Panc1 (cell line): ENCODE results near the gene CNTRL. TPM values are rescaled to one million over a fixed set of nuclear protein-coding genes. Genes with fewer than 3 reads are reported as not detected.

ENCODE experiments used
- ATAC-seq: fragments of 200-7000 bp; cut with Tn5 transposase; 2 replicates; pipeline ENCODE4 v1.9.1; 2020; ENCODE audit warnings: mild to moderate bottlenecking, moderate library complexity
- BruUV-seq: library from RNA; stranded (reverse); fragments of 400-500 nt; replicated peaks from 2 replicates; lab custom pipeline; 2021; lab: Mats Ljungman, UMichigan
- CTCF ChIA-PET: fragments of 300-600 bp; sonication (Branson Sonifier 250); formaldehyde crosslinking; loops from one replicate; lab custom pipeline; 2022; ENCODE audit warnings: antibody characterized with exemption; lab: Charles Lee
- POLR2A ChIA-PET: fragments of 300-600 bp; sonication (Branson Sonifier 250); formaldehyde crosslinking; loops from one replicate; lab custom pipeline; 2022; ENCODE audit warnings: antibody characterized with exemption; lab: Charles Lee
- DNase-seq: peaks from one replicate; pipeline ENCODE4 v3.0.0-alpha.2; 2010; ENCODE audit warnings: low read depth, low spot score
- H3K27ac ChIP-seq: 2 replicates; pipeline ENCODE4 v1.5.1; 2011; ENCODE audit warnings: mild to moderate bottlenecking, low read length, inconsistent platforms
- H3K27me3 ChIP-seq: fragments of 200-500 bp; sonication (Bioruptor generic); 2 replicates; pipeline ENCODE4 v1.6.0; 2014; ENCODE audit warnings: low read length, inconsistent platforms; ENCODE audit not compliant: control insufficient read depth, insufficient read depth
- H3K36me3 ChIP-seq: fragments of 200-500 bp; sonication (Bioruptor generic); 2 replicates; pipeline ENCODE4 v1.5.1; 2014; ENCODE audit warnings: inconsistent platforms, mild to moderate bottlenecking, low read length, moderate library complexity; ENCODE audit not compliant: control insufficient read depth, insufficient read depth
- H3K4me1 ChIP-seq: 2 replicates; pipeline ENCODE4 v1.5.1; 2011; ENCODE audit warnings: inconsistent platforms, mild to moderate bottlenecking, low read length, moderate library complexity; ENCODE audit not compliant: control insufficient read depth, insufficient read depth
- H3K4me3 ChIP-seq, 2 experiments: 2 replicates each; pipeline ENCODE4 v1.5.1; 2011 to 2012; ENCODE audit warnings: low read depth in 2 of 2, low read length in 2 of 2, mild to moderate bottlenecking in 2 of 2, inconsistent platforms in 1 of 2, moderate library complexity in 1 of 2
- H3K9me3 ChIP-seq: fragments of 200-500 bp; sonication (Bioruptor generic); 2 replicates; pipeline ENCODE4 v1.5.1; 2014; ENCODE audit warnings: low read depth, mild to moderate bottlenecking, inconsistent platforms, low read length, moderate library complexity; ENCODE audit not compliant: control insufficient read depth, insufficient read depth
- CTCF ChIP-seq: fragments of 450-650 bp; IDR thresholded peaks from 2 replicates; pipeline ENCODE4 v1.5.1; 2017; ENCODE audit warnings: mild to moderate bottlenecking
- POLR2AphosphoS5 ChIP-seq: IDR thresholded peaks from 2 replicates; pipeline ENCODE4 v1.6.1; 2012; ENCODE audit warnings: mild to moderate bottlenecking, low read depth, low read length, moderate library complexity
- REST ChIP-seq, 2 experiments: IDR thresholded peaks; 2 replicates each; pipeline ENCODE4 v1.6.1; 2011 to 2012; ENCODE audit warnings: low read depth in 2 of 2, control low read depth in 1 of 2, low read length in 1 of 2, mild to moderate bottlenecking in 1 of 2, moderate library complexity in 1 of 2; ENCODE audit not compliant: insufficient read depth in 1 of 2
- SIN3A ChIP-seq: IDR thresholded peaks from 2 replicates; pipeline ENCODE4 v1.6.1; 2012; ENCODE audit warnings: low read depth, mild to moderate bottlenecking, low read length, moderate library complexity, borderline replicate concordance; ENCODE audit not compliant: insufficient read depth
- TCF7L2 ChIP-seq: IDR thresholded peaks from 2 replicates; pipeline ENCODE4 v1.6.1; 2011; ENCODE audit warnings: mild to moderate bottlenecking, low read depth, low read length, inconsistent platforms
- in situ Hi-C: cut with HindIII; loops from 2 replicates; pipeline ENCODE4 v1.10.0; 2016; ENCODE audit warnings: low sequenced_read_pairs, low pct_unique_long_range_greater_than_20kb
- intact Hi-C: fragments of 100-400 bp; cut with micrococcal nuclease; formaldehyde crosslinking; loops from one replicate; pipeline ENCODE4 v1.10.0; 2022; ENCODE audit not compliant: unreplicated experiment
- total RNA-seq: library from RNA; stranded (reverse); gene quantifications from one replicate; pipeline ENCODE4 v1.2.1, GENCODE V29; 2021; ENCODE audit not compliant: unreplicated experiment

CNTRL gene
- total RNA-seq, 1 experiment from 2014 or later, result 11.5 TPM

- POLR2A ChIA-PET, result interaction anchor here (0.7 kb wide), 1 partner anchor 8 kb away, joined by 5 read pairs; no protein-coding TSS in a partner anchor
- Histone ChIP-seq H3K4me3 (peak overlapping the region; percentile 68 to 85), H3K36me3 (no peaks in the 10 kb centered on the region; the same call in 1 of the 2 replicates), H3K4me1 (peaks cover 3% of the 10 kb centered on the region; the same call in 1 of the 2 replicates), H3K27ac (peak overlapping the region; percentile 91), H3K27me3 (no peaks in the 10 kb centered on the region), H3K9me3 (no peaks in the 10 kb centered on the region)
- TSS peak; percentile 87 for BruUV-seq
- CTCF ChIA-PET, result interaction anchor here (0.7 kb wide), 1 partner anchor 51 kb away, joined by 4 read pairs; no protein-coding TSS in a partner anchor
- no peak for ATAC-seq
- TF ChIP-seq REST (IDR thresholded peaks at IDR 0.05; ENCODE audit: insufficient read depth in 1 of 2, low read depth in 2 of 2, low read length in 1 of 2) (no peak), TCF7L2 (no peak), SIN3A (no peak), CTCF (no peak), POLR2AphosphoS5 (no peak)
- intact Hi-C loops (no loop called here), in situ Hi-C loops (no loop called here)
- DNase-seq, result peak; percentile 33
These were observed 1.7 kb upstream of the CNTRL start for GRCh38 chr9:121073038-121073437.

- TSS peak; percentile 87 for BruUV-seq
- ChIA-PET POLR2A (no interaction called here), CTCF (no interaction called here)
- intact Hi-C loops (no loop called here), in situ Hi-C loops (no loop called here)
- Histone ChIP-seq H3K27ac (peak overlapping the region; percentile 91), H3K4me1 (peaks cover 3% of the 10 kb centered on the region; the same call in 1 of the 2 replicates), H3K27me3 (no peaks in the 10 kb centered on the region), H3K4me3 (peak overlapping the region; percentile 68 to 85), H3K36me3 (no peaks in the 10 kb centered on the region; the same call in 1 of the 2 replicates), H3K9me3 (no peaks in the 10 kb centered on the region)
- DNase-seq, result no peak
- TF ChIP-seq SIN3A (no peak), CTCF (no peak), REST (IDR thresholded peaks at IDR 0.05; ENCODE audit: insufficient read depth in 1 of 2, low read depth in 2 of 2, low read length in 1 of 2) (no peak), POLR2AphosphoS5 (no peak), TCF7L2 (no peak)
- ATAC-seq, result peak; percentile 20; the same call in 1 of the 2 replicates
These were observed 689 bp downstream of the CNTRL start for GRCh38 chr9:121075251-121076036.
